Activated CD4-positive, CD25-positive, alpha-beta regulatory T cell treated with anti-CD3 and anti-CD28 coated beads, Interleukin-2, amount 50 U/mL, for 72 hours (primary cell): ENCODE results near the gene ARHGAP15.

Experiments used
- DNase-seq: peaks from one replicate; pipeline ENCODE4 v3.0.0; 2021

Gene ARHGAP15

GRCh38 chr2:143740431-143740830, 611.2 kb downstream of the ARHGAP15 start:
- DNase-seq: no peak

GRCh38 chr2:143741205-143741604, 612.0 kb downstream of the ARHGAP15 start:
- DNase-seq: no peak

- DNase-seq: no peak
Observed at GRCh38 chr2:143742581-143742980, 613.4 kb downstream of the ARHGAP15 start.

GRCh38 chr2:143744114-143744513, 614.9 kb downstream of the ARHGAP15 start:
- no peak for DNase-seq

GRCh38 chr2:143745060-143745459, 615.8 kb downstream of the ARHGAP15 start:
- no peak for DNase-seq

GRCh38 chr2:143754742-143755141, 625.5 kb downstream of the ARHGAP15 start:
- DNase-seq: no peak

- DNase-seq: no peak
Observed at GRCh38 chr2:143758629-143759330, 629.6 kb downstream of the ARHGAP15 start.

GRCh38 chr2:143759455-143759854, 630.2 kb downstream of the ARHGAP15 start:
- DNase-seq: no peak

- no peak for DNase-seq
Observed at GRCh38 chr2:143762176-143762928, 633.1 kb downstream of the ARHGAP15 start.

GRCh38 chr2:143764261-143764660, 635.0 kb downstream of the ARHGAP15 start:
- no peak for DNase-seq

GRCh38 chr2:143764706-143765105, 635.5 kb downstream of the ARHGAP15 start:
- DNase-seq: no peak

GRCh38 chr2:143768991-143769390, 639.8 kb downstream of the ARHGAP15 start:
- DNase-seq: no peak

GRCh38 chr2:143771939-143772338, 642.7 kb downstream of the ARHGAP15 start:
- no peak for DNase-seq

GRCh38 chr2:143776526-143777297, 647.5 kb downstream of the ARHGAP15 start:
- no peak for DNase-seq

- no peak for DNase-seq
Observed at GRCh38 chr2:143779021-143779420, 649.8 kb downstream of the ARHGAP15 start.

- DNase-seq: no peak
Observed at GRCh38 chr2:143786026-143786765, 657.0 kb downstream of the ARHGAP15 start.

- DNase-seq: no peak
Observed at GRCh38 chr2:143787674-143788073, 658.5 kb downstream of the ARHGAP15 start.

GRCh38 chr2:143792602-143793001, 663.4 kb downstream of the ARHGAP15 start:
- no peak for DNase-seq

- DNase-seq: no peak
Observed at GRCh38 chr2:143793381-143793780, 664.2 kb downstream of the ARHGAP15 start.

GRCh38 chr2:143796051-143796450, 666.8 kb downstream of the ARHGAP15 start:
- no peak for DNase-seq

- DNase-seq: no peak
Observed at GRCh38 chr2:143801561-143801960, 672.3 kb downstream of the ARHGAP15 start.

- no peak for DNase-seq
Observed at GRCh38 chr2:143802242-143802641, 673.0 kb downstream of the ARHGAP15 start.
